HFFc6 (cell line): ENCODE measurements around the gene TLE5. TPM values are rescaled to one million over a fixed set of nuclear protein-coding genes. Genes with fewer than 3 reads are reported as not detected.
"Not testable (repeated sequence)": the region's sequence is repeated elsewhere in the genome, so short reads cannot be mapped to it uniquely, and the experiment has no call there.

Experiments
- DNase-seq: peaks from one replicate; pipeline ENCODE4 v3.0.0-alpha.2; 2018
- H3K27ac Mint-ChIP-seq: 2 replicates; pipeline ENCODE4 v1.8.0; 2020; ENCODE audit warnings: mild to moderate bottlenecking, mixed read lengths
- H3K27me3 Mint-ChIP-seq: 2 replicates; pipeline ENCODE4 v1.8.0; 2021; ENCODE audit warnings: mild to moderate bottlenecking, moderate library complexity, mixed read lengths; ENCODE audit not compliant: insufficient read depth
- H3K36me3 Mint-ChIP-seq: 2 replicates; pipeline ENCODE4 v1.8.0; 2021; ENCODE audit warnings: low read depth, mixed read lengths
- H3K4me1 Mint-ChIP-seq: 2 replicates; pipeline ENCODE4 v1.8.0; 2020; ENCODE audit warnings: low read depth, mixed read lengths
- H3K4me3 Mint-ChIP-seq: 2 replicates; pipeline ENCODE4 v1.8.0; 2020; ENCODE audit warnings: mild to moderate bottlenecking, moderate library complexity, mixed read lengths
- H3K9me3 Mint-ChIP-seq: 2 replicates; pipeline ENCODE4 v1.8.0; 2020; ENCODE audit warnings: mild to moderate bottlenecking, mixed read lengths
- total RNA-seq, 6 experiments: library from RNA; stranded (reverse); fragmentation: NEBNext Ultra II Directional; extraction: Animal tissue kit (Norgen Biotek cat#: 25700); gene quantifications; 2 replicates in 1 of 6; 3 replicates in 5 of 6; pipeline ENCODE4 v1.2.3, GENCODE V29; 2021
- TF ChIP-seq, protein P1 (sequence below): fragments of 200-600 bp; sonication (generic); IDR thresholded peaks from 2 replicates; pipeline ENCODE4 v1.5.0; 2021; ENCODE audit warnings: antibody characterized with exemption, mild to moderate bottlenecking

TLE5 gene
- total RNA-seq, 6 experiments from 2014 or later, result 332 to 383 (median 356) TPM

DNA sequence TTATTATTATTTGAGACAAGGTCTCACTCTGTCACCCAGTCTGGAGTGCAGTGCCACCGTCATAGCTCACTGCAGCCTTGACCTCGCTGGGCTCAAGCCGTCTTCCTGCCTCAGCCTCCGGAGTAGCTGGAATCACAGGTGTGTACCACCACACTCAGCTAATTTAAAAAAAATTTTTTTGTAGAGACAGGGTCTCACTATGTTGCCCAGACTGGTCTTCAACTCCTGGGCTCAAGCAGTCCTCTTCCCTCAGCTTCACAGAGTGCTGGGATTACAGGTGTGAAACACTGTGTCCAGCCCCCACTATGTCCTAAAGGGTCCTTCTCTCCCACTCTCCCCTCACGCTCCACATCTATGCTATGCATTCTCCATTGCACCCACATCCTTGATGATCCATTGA, 24.1 kb downstream of the TLE5 start:
- peaks cover 10% of the 10 kb centered on the region for H3K27me3 Mint-ChIP-seq
- H3K9me3 Mint-ChIP-seq, result no peaks in the 10 kb centered on the region
- no peaks in the 10 kb centered on the region for H3K36me3 Mint-ChIP-seq
- DNase-seq, result no peak
- H3K4me3 Mint-ChIP-seq, result no peak overlapping the region
- peaks cover 33% of the 10 kb centered on the region for H3K4me1 Mint-ChIP-seq
- TF ChIP-seq, protein P1, sequence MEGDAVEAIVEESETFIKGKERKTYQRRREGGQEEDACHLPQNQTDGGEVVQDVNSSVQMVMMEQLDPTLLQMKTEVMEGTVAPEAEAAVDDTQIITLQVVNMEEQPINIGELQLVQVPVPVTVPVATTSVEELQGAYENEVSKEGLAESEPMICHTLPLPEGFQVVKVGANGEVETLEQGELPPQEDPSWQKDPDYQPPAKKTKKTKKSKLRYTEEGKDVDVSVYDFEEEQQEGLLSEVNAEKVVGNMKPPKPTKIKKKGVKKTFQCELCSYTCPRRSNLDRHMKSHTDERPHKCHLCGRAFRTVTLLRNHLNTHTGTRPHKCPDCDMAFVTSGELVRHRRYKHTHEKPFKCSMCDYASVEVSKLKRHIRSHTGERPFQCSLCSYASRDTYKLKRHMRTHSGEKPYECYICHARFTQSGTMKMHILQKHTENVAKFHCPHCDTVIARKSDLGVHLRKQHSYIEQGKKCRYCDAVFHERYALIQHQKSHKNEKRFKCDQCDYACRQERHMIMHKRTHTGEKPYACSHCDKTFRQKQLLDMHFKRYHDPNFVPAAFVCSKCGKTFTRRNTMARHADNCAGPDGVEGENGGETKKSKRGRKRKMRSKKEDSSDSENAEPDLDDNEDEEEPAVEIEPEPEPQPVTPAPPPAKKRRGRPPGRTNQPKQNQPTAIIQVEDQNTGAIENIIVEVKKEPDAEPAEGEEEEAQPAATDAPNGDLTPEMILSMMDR, result no peak
- no peak overlapping the region for H3K27ac Mint-ChIP-seq

DNA sequence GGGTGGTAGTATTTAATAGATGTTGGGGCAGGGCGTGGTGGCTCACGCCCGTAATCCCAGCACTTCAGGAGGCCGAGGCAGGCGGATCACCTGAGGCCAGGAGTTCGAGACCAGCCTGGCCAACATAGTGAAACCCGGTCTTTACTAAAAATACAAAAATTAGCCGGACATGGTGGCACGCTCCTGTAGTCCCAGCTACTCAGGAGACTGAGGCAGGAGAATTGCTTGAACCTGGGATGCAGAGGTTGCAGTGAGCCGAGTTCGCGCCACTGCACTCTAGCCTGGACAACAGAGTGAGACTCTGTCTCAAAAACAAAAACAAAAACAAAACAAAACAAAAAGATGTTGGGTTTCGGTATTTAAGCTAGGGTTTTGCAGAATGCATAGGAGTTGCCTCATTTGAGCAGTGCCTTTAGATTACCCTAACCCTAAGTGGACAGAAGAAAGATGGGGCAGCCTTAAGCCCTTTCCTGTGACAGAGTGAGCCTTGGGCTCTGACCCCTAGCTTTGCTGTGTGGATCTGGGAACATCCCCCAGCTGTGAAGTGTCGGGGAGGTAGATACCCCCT, 25.2 kb downstream of the TLE5 start:
- Mint-ChIP-seq H3K27ac (peak overlapping the region; percentile 96; the same call in 1 of the 2 replicates), H3K4me3 (peak overlapping the region; percentile 93)
- not testable (repeated sequence) for DNase-seq

DNA sequence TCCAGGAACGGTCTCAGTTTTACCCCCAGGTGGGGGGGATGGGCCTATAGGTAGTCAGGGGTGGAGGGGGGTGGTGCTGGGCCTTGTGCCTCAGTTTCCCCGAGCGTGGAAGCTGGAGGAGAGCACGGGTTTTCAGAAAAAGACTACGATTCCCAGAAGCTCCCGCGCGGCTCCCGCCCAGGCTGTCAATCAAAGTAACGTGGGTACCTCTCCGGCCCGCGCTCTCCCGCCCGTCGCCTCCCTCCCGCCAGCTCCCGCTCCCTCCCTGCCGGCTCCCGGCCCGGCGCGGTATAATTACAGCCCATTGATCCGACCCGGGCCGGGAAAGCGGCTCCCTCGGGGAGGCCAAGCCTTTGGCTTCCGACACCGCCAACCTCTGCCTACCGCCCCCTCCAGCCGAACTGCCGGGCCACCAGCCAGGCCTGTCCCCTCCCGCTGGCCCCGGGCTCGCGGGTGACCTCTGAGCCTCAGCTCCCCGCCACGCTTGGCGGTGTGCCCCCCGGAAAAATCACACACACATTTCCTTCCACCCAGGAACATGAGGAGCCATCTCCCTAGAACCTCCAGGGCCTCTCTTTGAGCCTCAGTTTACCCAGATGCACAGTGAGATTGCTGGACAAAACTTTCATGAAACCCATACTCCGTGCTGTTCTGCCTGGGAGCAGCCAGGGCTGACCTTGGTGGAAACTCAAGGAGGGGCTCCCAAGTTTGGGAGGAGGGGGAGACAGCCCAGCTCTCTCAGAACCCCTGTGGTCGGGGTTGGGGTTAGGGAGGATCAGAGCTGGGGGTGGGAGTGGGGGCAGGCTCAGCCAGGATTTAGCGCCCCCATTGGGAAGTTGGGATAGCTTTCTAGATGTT, 25.9 kb downstream of the TLE5 start:
- Mint-ChIP-seq H3K9me3 (no peaks in the 10 kb centered on the region), H3K4me1 (peaks cover 33% of the 10 kb centered on the region), H3K27me3 (peaks cover 14% of the 10 kb centered on the region), H3K4me3 (peak overlapping the region; percentile 93), H3K27ac (peak overlapping the region; percentile 96), H3K36me3 (no peaks in the 10 kb centered on the region)
- TF ChIP-seq, protein P1, result peak; percentile 57
- DNase-seq, result peak; percentile 88

More for the DNA sequence above, 25.2 kb downstream of the TLE5 start:
- not testable (repeated sequence) for H3K36me3 Mint-ChIP-seq, H3K9me3 Mint-ChIP-seq
- peaks cover 11% of the 10 kb centered on the region for H3K27me3 Mint-ChIP-seq
- peaks cover 33% of the 10 kb centered on the region for H3K4me1 Mint-ChIP-seq

DNA sequence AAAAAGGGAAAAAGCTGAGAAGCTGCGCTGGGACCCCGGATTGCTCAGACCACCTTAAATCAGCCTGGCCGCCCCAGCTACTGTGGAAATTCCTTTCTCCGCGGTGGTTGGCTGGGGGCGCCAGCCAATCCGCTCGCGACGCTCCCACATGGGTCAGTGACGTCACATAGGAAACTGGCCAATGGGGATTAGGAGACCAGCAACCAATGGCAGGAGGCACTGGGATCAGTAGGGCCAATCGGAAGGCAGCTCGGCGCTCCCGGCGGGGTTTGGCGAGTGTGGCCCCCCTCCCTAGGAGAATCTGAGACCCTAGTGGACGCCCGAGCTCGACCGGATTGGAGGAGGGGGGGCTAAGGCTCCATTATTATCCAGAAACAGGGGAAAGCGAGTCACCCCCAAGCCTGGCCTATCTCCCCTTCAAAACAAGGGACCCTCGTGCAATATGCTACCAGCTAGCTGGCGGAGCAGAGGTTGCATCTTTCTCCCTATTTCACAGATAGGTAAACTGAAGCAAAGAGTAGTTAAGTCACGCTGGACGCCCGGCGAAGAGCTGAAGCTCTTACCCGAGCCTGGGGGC, 26.7 kb downstream of the TLE5 start:
- H3K27ac Mint-ChIP-seq, result peak overlapping the region; percentile 96
- H3K9me3 Mint-ChIP-seq, result no peaks in the 10 kb centered on the region
- H3K4me3 Mint-ChIP-seq, result peak overlapping the region; percentile 93
- TF ChIP-seq, protein P1, result no peak; the same call in 1 of the 2 replicates
- H3K4me1 Mint-ChIP-seq, result peaks cover 39% of the 10 kb centered on the region
- DNase-seq, result peak; percentile 98
- no peaks in the 10 kb centered on the region for H3K36me3 Mint-ChIP-seq
- peaks cover 17% of the 10 kb centered on the region for H3K27me3 Mint-ChIP-seq

DNA sequence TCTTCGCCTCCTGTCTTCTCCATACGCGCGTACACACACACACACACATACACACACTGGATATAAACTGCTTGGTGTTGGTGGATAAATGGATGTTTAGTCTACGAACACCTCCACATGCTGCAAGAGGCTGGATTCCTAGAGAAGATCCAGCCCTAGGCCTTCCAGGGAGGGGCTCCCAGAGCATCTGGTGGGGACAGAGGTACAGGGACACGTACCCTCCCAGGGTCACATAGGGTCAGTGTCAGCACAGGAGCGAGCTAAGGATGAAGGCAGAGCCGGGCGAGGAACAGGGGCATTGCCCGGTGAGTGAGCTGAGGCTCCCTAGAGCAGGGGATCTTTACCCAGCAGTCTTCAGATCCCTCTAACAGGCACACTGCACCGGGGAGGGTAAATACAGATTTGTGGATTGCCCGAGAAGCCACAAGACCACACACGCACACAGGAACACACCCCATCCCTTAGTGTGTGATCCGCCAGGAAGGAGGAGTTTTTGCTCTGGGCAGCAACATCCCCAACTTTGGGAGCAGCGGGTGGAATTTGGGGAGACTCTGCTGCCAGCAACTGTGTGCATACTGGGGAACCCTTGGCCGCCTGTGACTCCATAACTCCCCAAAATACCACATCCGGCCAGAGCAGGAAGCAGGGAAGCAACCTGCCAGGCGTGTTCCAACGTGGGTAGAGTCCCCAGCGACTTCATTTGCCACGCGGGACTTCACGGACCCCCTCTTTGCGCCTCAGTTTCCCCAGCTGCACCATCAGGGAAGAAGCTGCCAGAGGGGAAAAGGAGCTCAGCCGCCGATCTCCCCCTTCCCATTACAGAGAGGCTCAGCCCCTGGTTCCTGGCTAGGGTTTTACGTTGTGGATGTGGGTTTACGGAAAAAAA, 27.4 kb downstream of the TLE5 start:
- TF ChIP-seq, protein P1, result no peak
- Mint-ChIP-seq H3K36me3 (no peaks in the 10 kb centered on the region), H3K9me3 (no peaks in the 10 kb centered on the region), H3K27ac (peak overlapping the region; percentile 96), H3K4me3 (peak overlapping the region; percentile 93), H3K27me3 (peaks cover 23% of the 10 kb centered on the region), H3K4me1 (peaks cover 46% of the 10 kb centered on the region)
- peak; percentile 41 for DNase-seq
